ENCODE measurements around the gene STX3. TPM values are rescaled to one million over a fixed set of nuclear protein-coding genes. Genes with fewer than 3 reads are reported as not detected.

Gene STX3
- total and polyA plus RNA-seq, 2 of the 8 experiments (the other 6 are each of a cell fraction or from before 2014, with no cell fraction given) = 50.5 to 56.1 TPM

DNA sequence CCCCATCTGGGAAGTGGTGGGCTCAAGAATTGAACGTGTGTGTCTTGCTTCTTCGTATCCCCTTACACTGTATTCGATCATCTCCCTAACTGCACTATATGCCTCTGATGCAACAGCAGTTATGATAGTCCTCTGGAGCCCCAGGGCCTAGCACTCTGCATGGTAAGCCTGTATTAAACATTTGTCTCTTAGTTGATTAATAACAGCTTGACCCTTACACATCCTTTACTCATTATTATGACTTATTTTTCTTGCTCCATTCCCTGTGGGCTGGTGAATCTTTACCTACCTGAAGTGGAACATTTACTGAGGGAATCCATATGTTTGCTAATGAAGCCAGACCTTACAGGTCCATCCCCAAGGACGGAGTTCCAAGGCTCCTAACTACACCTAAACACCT is 5.6 kb downstream of the STX3 start (continued):
- TF ChIP-seq, protein P1, sequence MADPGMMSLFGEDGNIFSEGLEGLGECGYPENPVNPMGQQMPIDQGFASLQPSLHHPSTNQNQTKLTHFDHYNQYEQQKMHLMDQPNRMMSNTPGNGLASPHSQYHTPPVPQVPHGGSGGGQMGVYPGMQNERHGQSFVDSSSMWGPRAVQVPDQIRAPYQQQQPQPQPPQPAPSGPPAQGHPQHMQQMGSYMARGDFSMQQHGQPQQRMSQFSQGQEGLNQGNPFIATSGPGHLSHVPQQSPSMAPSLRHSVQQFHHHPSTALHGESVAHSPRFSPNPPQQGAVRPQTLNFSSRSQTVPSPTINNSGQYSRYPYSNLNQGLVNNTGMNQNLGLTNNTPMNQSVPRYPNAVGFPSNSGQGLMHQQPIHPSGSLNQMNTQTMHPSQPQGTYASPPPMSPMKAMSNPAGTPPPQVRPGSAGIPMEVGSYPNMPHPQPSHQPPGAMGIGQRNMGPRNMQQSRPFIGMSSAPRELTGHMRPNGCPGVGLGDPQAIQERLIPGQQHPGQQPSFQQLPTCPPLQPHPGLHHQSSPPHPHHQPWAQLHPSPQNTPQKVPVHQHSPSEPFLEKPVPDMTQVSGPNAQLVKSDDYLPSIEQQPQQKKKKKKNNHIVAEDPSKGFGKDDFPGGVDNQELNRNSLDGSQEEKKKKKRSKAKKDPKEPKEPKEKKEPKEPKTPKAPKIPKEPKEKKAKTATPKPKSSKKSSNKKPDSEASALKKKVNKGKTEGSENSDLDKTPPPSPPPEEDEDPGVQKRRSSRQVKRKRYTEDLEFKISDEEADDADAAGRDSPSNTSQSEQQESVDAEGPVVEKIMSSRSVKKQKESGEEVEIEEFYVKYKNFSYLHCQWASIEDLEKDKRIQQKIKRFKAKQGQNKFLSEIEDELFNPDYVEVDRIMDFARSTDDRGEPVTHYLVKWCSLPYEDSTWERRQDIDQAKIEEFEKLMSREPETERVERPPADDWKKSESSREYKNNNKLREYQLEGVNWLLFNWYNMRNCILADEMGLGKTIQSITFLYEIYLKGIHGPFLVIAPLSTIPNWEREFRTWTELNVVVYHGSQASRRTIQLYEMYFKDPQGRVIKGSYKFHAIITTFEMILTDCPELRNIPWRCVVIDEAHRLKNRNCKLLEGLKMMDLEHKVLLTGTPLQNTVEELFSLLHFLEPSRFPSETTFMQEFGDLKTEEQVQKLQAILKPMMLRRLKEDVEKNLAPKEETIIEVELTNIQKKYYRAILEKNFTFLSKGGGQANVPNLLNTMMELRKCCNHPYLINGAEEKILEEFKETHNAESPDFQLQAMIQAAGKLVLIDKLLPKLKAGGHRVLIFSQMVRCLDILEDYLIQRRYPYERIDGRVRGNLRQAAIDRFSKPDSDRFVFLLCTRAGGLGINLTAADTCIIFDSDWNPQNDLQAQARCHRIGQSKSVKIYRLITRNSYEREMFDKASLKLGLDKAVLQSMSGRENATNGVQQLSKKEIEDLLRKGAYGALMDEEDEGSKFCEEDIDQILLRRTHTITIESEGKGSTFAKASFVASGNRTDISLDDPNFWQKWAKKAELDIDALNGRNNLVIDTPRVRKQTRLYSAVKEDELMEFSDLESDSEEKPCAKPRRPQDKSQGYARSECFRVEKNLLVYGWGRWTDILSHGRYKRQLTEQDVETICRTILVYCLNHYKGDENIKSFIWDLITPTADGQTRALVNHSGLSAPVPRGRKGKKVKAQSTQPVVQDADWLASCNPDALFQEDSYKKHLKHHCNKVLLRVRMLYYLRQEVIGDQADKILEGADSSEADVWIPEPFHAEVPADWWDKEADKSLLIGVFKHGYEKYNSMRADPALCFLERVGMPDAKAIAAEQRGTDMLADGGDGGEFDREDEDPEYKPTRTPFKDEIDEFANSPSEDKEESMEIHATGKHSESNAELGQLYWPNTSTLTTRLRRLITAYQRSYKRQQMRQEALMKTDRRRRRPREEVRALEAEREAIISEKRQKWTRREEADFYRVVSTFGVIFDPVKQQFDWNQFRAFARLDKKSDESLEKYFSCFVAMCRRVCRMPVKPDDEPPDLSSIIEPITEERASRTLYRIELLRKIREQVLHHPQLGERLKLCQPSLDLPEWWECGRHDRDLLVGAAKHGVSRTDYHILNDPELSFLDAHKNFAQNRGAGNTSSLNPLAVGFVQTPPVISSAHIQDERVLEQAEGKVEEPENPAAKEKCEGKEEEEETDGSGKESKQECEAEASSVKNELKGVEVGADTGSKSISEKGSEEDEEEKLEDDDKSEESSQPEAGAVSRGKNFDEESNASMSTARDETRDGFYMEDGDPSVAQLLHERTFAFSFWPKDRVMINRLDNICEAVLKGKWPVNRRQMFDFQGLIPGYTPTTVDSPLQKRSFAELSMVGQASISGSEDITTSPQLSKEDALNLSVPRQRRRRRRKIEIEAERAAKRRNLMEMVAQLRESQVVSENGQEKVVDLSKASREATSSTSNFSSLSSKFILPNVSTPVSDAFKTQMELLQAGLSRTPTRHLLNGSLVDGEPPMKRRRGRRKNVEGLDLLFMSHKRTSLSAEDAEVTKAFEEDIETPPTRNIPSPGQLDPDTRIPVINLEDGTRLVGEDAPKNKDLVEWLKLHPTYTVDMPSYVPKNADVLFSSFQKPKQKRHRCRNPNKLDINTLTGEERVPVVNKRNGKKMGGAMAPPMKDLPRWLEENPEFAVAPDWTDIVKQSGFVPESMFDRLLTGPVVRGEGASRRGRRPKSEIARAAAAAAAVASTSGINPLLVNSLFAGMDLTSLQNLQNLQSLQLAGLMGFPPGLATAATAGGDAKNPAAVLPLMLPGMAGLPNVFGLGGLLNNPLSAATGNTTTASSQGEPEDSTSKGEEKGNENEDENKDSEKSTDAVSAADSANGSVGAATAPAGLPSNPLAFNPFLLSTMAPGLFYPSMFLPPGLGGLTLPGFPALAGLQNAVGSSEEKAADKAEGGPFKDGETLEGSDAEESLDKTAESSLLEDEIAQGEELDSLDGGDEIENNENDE (IDR thresholded peaks at IDR 0.05; ENCODE audit: insufficient replicate concordance, low read length) = no peak
- TF ChIP-seq KDM1A (IDR thresholded peaks at IDR 0.05; ENCODE audit: borderline replicate concordance, low read length) = no peak
- no peak for TF ChIP-seq BRCA1 (IDR thresholded peaks at IDR 0.05; ENCODE audit: low read depth, low read length)
- no peak for TF ChIP-seq POLR2AphosphoS5 (IDR thresholded peaks at IDR 0.05; ENCODE audit: low read depth, low read length)
- no peak for TF ChIP-seq CBX8 (IDR thresholded peaks at IDR 0.05; ENCODE audit: borderline replicate concordance, low read depth, low read length)
- no peak for TF ChIP-seq SAP30 (IDR thresholded peaks at IDR 0.05; ENCODE audit: insufficient read depth, insufficient replicate concordance, low read length)
- TF ChIP-seq, protein P2, sequence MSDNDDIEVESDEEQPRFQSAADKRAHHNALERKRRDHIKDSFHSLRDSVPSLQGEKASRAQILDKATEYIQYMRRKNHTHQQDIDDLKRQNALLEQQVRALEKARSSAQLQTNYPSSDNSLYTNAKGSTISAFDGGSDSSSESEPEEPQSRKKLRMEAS (IDR thresholded peaks at IDR 0.05) = no peak
- TF ChIP-seq ASH2L (IDR thresholded peaks at IDR 0.05; ENCODE audit: low read length) = no peak
- TF ChIP-seq FOSL1 (IDR thresholded peaks at IDR 0.05; ENCODE audit: insufficient read depth, low read depth, low read length) = no peak

All from H1 (cell line).